Esophagus (tissue), 2 donors: ENCODE results near the gene NUP93. TPM values are rescaled to one million over a fixed set of nuclear protein-coding genes. Genes with fewer than 3 reads are reported as not detected.
"Not testable (repeated sequence)": the region's sequence is repeated elsewhere in the genome, so short reads cannot be mapped to it uniquely, and the experiment has no call there.

ENCODE experiments used
- H3K27ac ChIP-seq, 2 donors: one replicate each; pipeline ENCODE4 v1.5.1; 2013; ENCODE audit warnings: low read depth in 2 of 2, mild to moderate bottlenecking in 2 of 2, inconsistent platforms in 1 of 2, low read length in 1 of 2, moderate library complexity in 1 of 2
- H3K27me3 ChIP-seq, 2 donors: one replicate each; pipeline ENCODE4 v1.6.1; 2013; ENCODE audit warnings: low read length in 2 of 2, control low read depth in 1 of 2, mild to moderate bottlenecking in 1 of 2; ENCODE audit not compliant: insufficient read depth in 2 of 2, control insufficient read depth in 1 of 2
- H3K36me3 ChIP-seq, 2 donors: one replicate each; pipeline ENCODE4 v1.6.1; 2013; ENCODE audit warnings: low read length in 1 of 2; ENCODE audit not compliant: control insufficient read depth in 2 of 2, insufficient read depth in 2 of 2
- H3K4me1 ChIP-seq, 2 donors: one replicate each; pipeline ENCODE4 v1.6.1; 2013; ENCODE audit warnings: low read length in 1 of 2; ENCODE audit not compliant: control insufficient read depth in 2 of 2, insufficient read depth in 2 of 2
- H3K4me3 ChIP-seq, 2 donors: one replicate each; pipeline ENCODE4 v1.5.1; 2013; ENCODE audit warnings: low read length in 2 of 2, mild to moderate bottlenecking in 2 of 2, low read depth in 1 of 2, moderate library complexity in 1 of 2
- H3K9me3 ChIP-seq, 2 donors: one replicate each; pipeline ENCODE4 v1.6.1; 2013; ENCODE audit warnings: mild to moderate bottlenecking in 2 of 2, low read depth in 1 of 2, low read length in 1 of 2, moderate library complexity in 1 of 2; ENCODE audit not compliant: control insufficient read depth in 2 of 2, insufficient read depth in 1 of 2
- WGBS, 2 donors: extraction: QIAGEN DNeasy Blood & Tissue Kit; methylation state at CpG; one replicate each; pipeline ENCODE4 v1.1.7; 2013; 5-methylcytosine and 5-hydroxymethylcytosine counted together
- polyA plus RNA-seq, 2 donors: library from polyadenylated mRNA; stranded (reverse); fragments of 200-250 nt; gene quantifications; one replicate each; pipeline ENCODE4 v1.2.3, GENCODE V29; 2013
- donor health status: healthy with polysubstance abuse.
- donor health status: Bipolar disorder and iron deficiency.

NUP93 gene
- polyA plus RNA-seq, 2 donors, result 36.0 to 38.0 TPM

GRCh38 chr16:56738221-56738620, 8.3 kb downstream of the NUP93 start:
- WGBS, 2 donors, result 85 to 89% methylated on average over 1 of the region's 1 CpG
- no peaks in the 10 kb centered on the region for H3K36me3 ChIP-seq
- H3K4me3 ChIP-seq, result no peak overlapping the region

GRCh38 chr16:56739378-56739777, 9.4 kb downstream of the NUP93 start:
- H3K9me3 ChIP-seq, H3K4me3 ChIP-seq, H3K27me3 ChIP-seq, H3K36me3 ChIP-seq, H3K4me1 ChIP-seq, H3K27ac ChIP-seq: not testable (repeated sequence)
- WGBS, 2 donors, result 85 to 96% methylated on average over 5 to 20 of the region's 38 CpGs

More at GRCh38 chr16:56738221-56738620, 8.3 kb downstream of the NUP93 start:
- no peak overlapping the region for H3K27ac ChIP-seq
- no peaks in the 10 kb centered on the region for H3K4me1 ChIP-seq
- no peaks in the 10 kb centered on the region for H3K27me3 ChIP-seq
- H3K9me3 ChIP-seq, result peaks cover 0 to 2% of the 10 kb centered on the region in 2 donors

GRCh38 chr16:56741399-56741798, 11.5 kb downstream of the NUP93 start:
- H3K27ac ChIP-seq, result no peak overlapping the region
- no peak overlapping the region for H3K4me3 ChIP-seq
- H3K36me3 ChIP-seq, result no peaks in the 10 kb centered on the region
- WGBS, 2 donors, result 32 to 42% methylated on average over 2 of the region's 2 CpGs
- no peaks in the 10 kb centered on the region for H3K4me1 ChIP-seq
- H3K9me3 ChIP-seq, result peaks cover 0 to 2% of the 10 kb centered on the region in 2 donors
- H3K27me3 ChIP-seq, result no peaks in the 10 kb centered on the region

- Histone ChIP-seq H3K27me3 (no peaks in the 10 kb centered on the region), H3K4me1 (no peaks in the 10 kb centered on the region), H3K9me3 (peaks cover 0 to 2% of the 10 kb centered on the region in 2 donors), H3K27ac (peak overlapping the region; percentile 59 to 76), H3K4me3 (no peak overlapping the region), H3K36me3 (no peaks in the 10 kb centered on the region)
- WGBS, 2 donors, result 42 to 47% methylated on average over 5 of the region's 5 CpGs
These were observed 12.4 kb downstream of the NUP93 start for GRCh38 chr16:56742030-56742984.

GRCh38 chr16:56743840-56744239, 13.9 kb downstream of the NUP93 start:
- Histone ChIP-seq H3K27ac (peak overlapping the region in 1 of 2 donors; percentile 11), H3K4me1 (no peaks in the 10 kb centered on the region)
- WGBS, 2 donors, result 30 to 55% methylated on average over 4 of the region's 4 CpGs

GRCh38 chr16:56744996-56745640, 15.2 kb downstream of the NUP93 start:
- H3K36me3 ChIP-seq, result peaks cover 0 to 4% of the 10 kb centered on the region in 2 donors
- no peaks in the 10 kb centered on the region for H3K27me3 ChIP-seq
- H3K9me3 ChIP-seq, result no peaks in the 10 kb centered on the region
- WGBS, 2 donors, result 85 to 90% methylated on average over 5 of the region's 5 CpGs
- H3K4me1 ChIP-seq, result peaks cover 0 to 2% of the 10 kb centered on the region in 2 donors
- H3K27ac ChIP-seq, result no peak overlapping the region
- no peak overlapping the region for H3K4me3 ChIP-seq

More at GRCh38 chr16:56743840-56744239, 13.9 kb downstream of the NUP93 start:
- Histone ChIP-seq H3K9me3 (no peaks in the 10 kb centered on the region), H3K4me3 (no peak overlapping the region), H3K36me3 (peaks cover 0 to 4% of the 10 kb centered on the region in 2 donors), H3K27me3 (no peaks in the 10 kb centered on the region)

GRCh38 chr16:56747486-56748045, 17.6 kb downstream of the NUP93 start:
- no peaks in the 10 kb centered on the region for H3K27me3 ChIP-seq
- peaks cover 0 to 4% of the 10 kb centered on the region in 2 donors for H3K36me3 ChIP-seq
- 53 to 80% methylated on average over 1 of the region's 1 CpG for WGBS, 2 donors
- H3K9me3 ChIP-seq, result no peaks in the 10 kb centered on the region
- no peak overlapping the region for H3K27ac ChIP-seq
- H3K4me3 ChIP-seq, result no peak overlapping the region
- H3K4me1 ChIP-seq, result peaks cover 0 to 2% of the 10 kb centered on the region in 2 donors

- Histone ChIP-seq H3K27ac (no peak overlapping the region), H3K9me3 (no peaks in the 10 kb centered on the region), H3K36me3 (peaks cover 0 to 4% of the 10 kb centered on the region in 2 donors), H3K27me3 (no peaks in the 10 kb centered on the region), H3K4me3 (no peak overlapping the region), H3K4me1 (peaks cover 0 to 2% of the 10 kb centered on the region in 2 donors)
- 94% methylated on average over 10 of the region's 10 CpGs for WGBS, 2 donors
These were observed 18.3 kb downstream of the NUP93 start for GRCh38 chr16:56748191-56748590.

- WGBS, 2 donors, result 79 to 83% methylated on average over 3 of the region's 3 CpGs
- Histone ChIP-seq H3K27ac (peak overlapping the region in 1 of 2 donors; percentile 9), H3K4me3 (no peak overlapping the region), H3K9me3 (no peaks in the 10 kb centered on the region), H3K4me1 (peaks cover 0 to 2% of the 10 kb centered on the region in 2 donors), H3K36me3 (peaks cover 0 to 4% of the 10 kb centered on the region in 2 donors), H3K27me3 (no peaks in the 10 kb centered on the region)
These were observed 18.9 kb downstream of the NUP93 start for GRCh38 chr16:56748826-56749225.
